SJCRH30 (cell line): ENCODE measurements around the gene NOXA1. TPM values are rescaled to one million over a fixed set of nuclear protein-coding genes. Genes with fewer than 3 reads are reported as not detected.
A peak's percentile ranks its signal among the peaks of the same experiment; 100 is the strongest.
"Not testable (repeated sequence)": the region's sequence is repeated elsewhere in the genome, so short reads cannot be mapped to it uniquely, and the experiment has no call there.

Experiments used
- DNase-seq, 2 experiments: peaks; one replicate each; pipeline ENCODE4 v3.0.0-alpha.2; 2015 to 2020
- H3K27ac ChIP-seq: fragments of 250-450 bp; sonication (Bioruptor Pico); 2 replicates; pipeline ENCODE4 v1.5.1; 2020; ENCODE audit warnings: mild to moderate bottlenecking, moderate library complexity
- H3K27me3 ChIP-seq: fragments of 250-450 bp; sonication (Bioruptor Pico); 2 replicates; pipeline ENCODE4 v1.5.1; 2020; ENCODE audit warnings: mild to moderate bottlenecking, moderate library complexity
- H3K36me3 ChIP-seq: fragments of 250-450 bp; sonication (Bioruptor Pico); 2 replicates; pipeline ENCODE4 v1.5.1; 2020; ENCODE audit warnings: mild to moderate bottlenecking, moderate library complexity
- H3K4me1 ChIP-seq: fragments of 250-450 bp; sonication (Bioruptor Pico); 2 replicates; pipeline ENCODE4 v1.5.1; 2020; ENCODE audit warnings: mild to moderate bottlenecking, moderate library complexity
- H3K4me3 ChIP-seq: fragments of 250-450 bp; sonication (Bioruptor Pico); 2 replicates; pipeline ENCODE4 v1.5.1; 2020; ENCODE audit warnings: mild to moderate bottlenecking, moderate library complexity
- H3K9me3 ChIP-seq: fragments of 250-450 bp; sonication (Bioruptor Pico); replicated peaks from 2 replicates; pipeline ENCODE4 v1.5.1; 2020; ENCODE audit warnings: mild to moderate bottlenecking, moderate library complexity
- total RNA-seq: library from RNA; depleted of rRNA; stranded (reverse); fragments of >200 nt; shearing (Covaris generic); gene quantifications from 2 replicates; pipeline ENCODE4 v1.2.3, GENCODE V29; 2014

Gene NOXA1
- total RNA-seq, 1 experiment from 2014 or later: not detected

GRCh38 chr9:137445930-137446431 is 22.8 kb downstream of the NOXA1 start:
- Histone ChIP-seq H3K4me1 (peaks cover 10% of the 10 kb centered on the region), H3K36me3 (0 out of 2 replicates have a peak, but pooled peaks cover 11% of the 10 kb centered on the region), H3K27me3 (no peaks in the 10 kb centered on the region; the same call in 1 of the 2 replicates), H3K9me3 (0 out of 2 replicates have a peak, but pooled peaks cover 2% of the 10 kb centered on the region), H3K27ac (no peak overlapping the region), H3K4me3 (no peak overlapping the region)
- DNase-seq: no peak

- no peaks in the 10 kb centered on the region; the same call in 1 of the 2 replicates for H3K27me3 ChIP-seq
- H3K27ac ChIP-seq: no peak overlapping the region
- 0 out of 2 replicates have a peak, but pooled peaks cover 2% of the 10 kb centered on the region for H3K9me3 ChIP-seq
- H3K4me1 ChIP-seq: peaks cover 10% of the 10 kb centered on the region
- DNase-seq: no peak
- 0 out of 2 replicates have a peak, but pooled peaks cover 11% of the 10 kb centered on the region for H3K36me3 ChIP-seq
- no peak overlapping the region for H3K4me3 ChIP-seq
Measured at GRCh38 chr9:137446851-137447471, 23.8 kb downstream of the NOXA1 start.

- Histone ChIP-seq H3K4me1 (peaks cover 7% of the 10 kb centered on the region), H3K9me3 (no peaks in the 10 kb centered on the region), H3K27me3 (no peaks in the 10 kb centered on the region), H3K36me3 (peaks cover 18% of the 10 kb centered on the region; the same call in 1 of the 2 replicates), H3K27ac (no peak overlapping the region), H3K4me3 (no peak overlapping the region)
- DNase-seq: no peak
Measured at GRCh38 chr9:137447722-137448601, 24.8 kb downstream of the NOXA1 start.

DNA sequence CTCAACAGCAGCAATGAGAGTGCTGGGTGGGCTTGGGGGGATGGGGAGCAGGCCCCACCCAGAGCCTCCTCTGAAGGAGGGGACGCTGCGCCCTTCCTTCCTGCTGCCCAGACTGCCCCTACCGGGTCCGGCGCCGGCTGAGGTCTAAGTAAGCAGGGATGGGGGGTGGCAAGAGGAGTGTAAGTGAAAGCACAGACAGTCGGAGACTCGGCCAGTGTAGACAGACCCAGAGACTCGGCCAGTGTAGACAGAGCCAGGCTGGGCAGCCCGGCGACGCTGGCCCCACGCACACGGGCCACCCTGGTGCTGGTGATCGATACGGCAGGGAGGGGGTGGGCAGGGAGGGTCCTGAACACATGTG is 25.4 kb downstream of the NOXA1 start:
- DNase-seq: no peak
- no peak overlapping the region for H3K27ac ChIP-seq
- H3K9me3 ChIP-seq: no peaks in the 10 kb centered on the region
- H3K4me3 ChIP-seq: no peak overlapping the region
- peaks cover 25% of the 10 kb centered on the region for H3K36me3 ChIP-seq
- peaks cover 7% of the 10 kb centered on the region for H3K4me1 ChIP-seq
- no peaks in the 10 kb centered on the region for H3K27me3 ChIP-seq

DNA sequence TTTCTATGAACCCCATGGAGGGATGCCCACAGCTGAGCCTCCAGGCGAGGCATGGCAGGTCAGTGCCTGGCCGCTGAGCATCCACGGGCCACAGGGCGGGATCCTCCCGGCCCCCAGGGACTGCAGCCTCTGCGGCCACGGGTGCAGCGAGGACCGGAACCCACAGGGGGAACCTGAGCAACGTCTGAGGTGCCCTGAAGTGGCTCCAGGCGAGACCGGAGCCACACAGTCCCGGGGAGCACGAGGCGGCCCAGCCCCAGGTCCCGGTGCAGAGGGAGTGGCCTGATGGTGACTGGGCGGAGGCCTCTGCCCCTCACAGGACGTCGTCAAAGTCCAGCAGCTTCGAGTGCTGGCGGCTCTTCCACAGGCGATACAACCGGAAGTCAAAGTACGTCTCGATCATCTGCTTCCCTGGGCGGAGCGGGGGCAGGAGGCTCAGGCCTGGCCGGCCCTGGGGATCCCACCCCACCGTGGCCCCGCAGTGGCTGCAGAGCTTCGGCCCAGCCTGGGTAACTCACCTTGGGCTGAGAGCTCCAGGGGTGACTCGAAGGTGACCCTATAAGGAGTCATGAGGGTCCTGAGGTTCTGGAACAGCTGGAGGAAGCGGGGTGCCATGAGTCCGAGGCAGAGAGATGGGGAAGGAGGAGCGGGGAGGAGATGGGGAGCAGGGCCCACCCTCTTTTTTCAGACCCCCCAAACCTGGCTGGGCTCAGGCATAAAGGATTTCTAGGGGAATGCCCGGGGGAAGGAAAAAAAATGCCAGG is 26.1 kb downstream of the NOXA1 start:
- Histone ChIP-seq H3K4me3 (no peak overlapping the region), H3K4me1 (peaks cover 7% of the 10 kb centered on the region), H3K27ac (no peak overlapping the region), H3K9me3 (no peaks in the 10 kb centered on the region), H3K27me3 (no peaks in the 10 kb centered on the region), H3K36me3 (peaks cover 28% of the 10 kb centered on the region)
- no peak for DNase-seq

- Histone ChIP-seq H3K27me3 (no peaks in the 10 kb centered on the region), H3K36me3 (peaks cover 34% of the 10 kb centered on the region), H3K27ac (no peak overlapping the region), H3K9me3 (no peaks in the 10 kb centered on the region), H3K4me3 (no peak overlapping the region), H3K4me1 (peaks cover 5% of the 10 kb centered on the region)
- DNase-seq: no peak
Measured at GRCh38 chr9:137449931-137450538, 26.8 kb downstream of the NOXA1 start.

- not testable (repeated sequence) for DNase-seq, H3K27ac ChIP-seq, H3K4me1 ChIP-seq, H3K27me3 ChIP-seq, H3K4me3 ChIP-seq, H3K9me3 ChIP-seq
- H3K36me3 ChIP-seq: peaks cover 40% of the 10 kb centered on the region
Measured at GRCh38 chr9:137450539-137451222, 27.5 kb downstream of the NOXA1 start.

DNA sequence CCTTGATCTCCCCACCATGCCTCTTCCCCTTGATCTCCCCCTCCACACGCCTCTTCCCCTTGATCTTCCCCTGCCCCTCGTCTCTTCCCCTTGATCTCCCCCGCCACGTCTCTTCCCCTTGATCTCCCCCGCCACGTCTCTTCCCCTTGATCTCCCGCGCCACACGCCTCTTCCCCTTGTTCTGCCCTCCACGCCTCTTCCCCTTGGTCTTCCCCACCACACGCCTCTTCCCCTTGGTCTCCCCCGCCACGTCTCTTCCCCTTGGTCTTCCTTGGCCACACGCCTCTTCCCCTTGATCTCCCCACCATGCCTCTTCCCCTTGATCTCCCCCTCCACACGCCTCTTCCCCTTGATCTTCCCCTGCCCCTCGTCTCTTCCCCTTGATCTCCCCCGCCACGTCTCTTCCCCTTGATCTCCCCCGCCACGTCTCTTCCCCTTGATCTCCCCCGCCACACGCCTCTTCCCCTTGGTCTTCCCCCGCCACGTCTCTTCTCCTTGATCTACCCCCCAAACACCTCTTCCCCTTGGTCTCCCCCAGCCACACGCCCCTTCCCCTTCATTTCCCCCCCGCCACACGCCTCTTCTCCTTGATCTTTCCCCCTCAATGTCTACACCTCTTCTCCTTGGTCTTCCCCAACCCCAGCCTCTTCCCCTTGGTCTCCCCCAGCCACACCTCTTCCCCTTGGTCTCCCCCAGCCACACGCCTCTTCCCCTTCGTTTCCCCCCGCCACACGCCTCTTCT is 28.2 kb downstream of the NOXA1 start:
- H3K4me3 ChIP-seq, H3K9me3 ChIP-seq, DNase-seq, H3K27me3 ChIP-seq, H3K27ac ChIP-seq, H3K4me1 ChIP-seq: not testable (repeated sequence)
- H3K36me3 ChIP-seq: peaks cover 48% of the 10 kb centered on the region

- Histone ChIP-seq H3K9me3 (no peaks in the 10 kb centered on the region), H3K36me3 (peaks cover 53% of the 10 kb centered on the region), H3K4me1 (no peaks in the 10 kb centered on the region), H3K4me3 (no peak overlapping the region), H3K27me3 (no peaks in the 10 kb centered on the region), H3K27ac (no peak overlapping the region)
- DNase-seq: no peak
Measured at GRCh38 chr9:137452006-137452760, 29.0 kb downstream of the NOXA1 start.

- H3K9me3 ChIP-seq: no peaks in the 10 kb centered on the region
- no peak overlapping the region for H3K27ac ChIP-seq
- no peaks in the 10 kb centered on the region for H3K27me3 ChIP-seq
- no peak overlapping the region for H3K4me3 ChIP-seq
- DNase-seq: no peak
- peaks cover 55% of the 10 kb centered on the region for H3K36me3 ChIP-seq
- peaks cover under 1% of the 10 kb centered on the region; the same call in 1 of the 2 replicates for H3K4me1 ChIP-seq
Measured at GRCh38 chr9:137452761-137453642, 29.8 kb downstream of the NOXA1 start.

DNA sequence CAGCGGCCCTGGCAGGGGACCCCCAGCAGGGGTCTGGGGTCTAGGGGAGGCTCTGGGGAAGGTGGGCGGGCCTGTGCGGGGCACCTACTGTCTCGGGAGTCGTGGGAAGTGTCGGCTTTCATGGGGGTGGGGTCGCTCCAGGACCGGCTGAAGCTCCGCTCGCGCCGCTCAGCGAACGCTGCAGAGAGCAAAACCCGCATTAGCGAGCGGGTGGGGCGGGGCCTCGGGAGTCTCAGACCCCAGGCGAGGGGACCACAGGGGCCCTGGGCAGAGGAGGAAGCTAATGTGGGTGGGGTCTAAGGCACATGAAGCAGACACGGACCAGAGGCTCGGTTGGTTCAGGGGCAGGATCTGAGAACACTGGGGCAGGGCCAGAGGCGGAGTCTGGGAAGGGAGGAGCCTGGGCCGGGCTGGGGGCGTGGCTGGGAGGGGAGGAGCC is 30.5 kb downstream of the NOXA1 start:
- DNase-seq: peak; percentile 53 to 56
- H3K27ac ChIP-seq: no peak overlapping the region
- H3K36me3 ChIP-seq: peaks cover 55% of the 10 kb centered on the region
- H3K27me3 ChIP-seq: no peaks in the 10 kb centered on the region
- no peak overlapping the region for H3K4me3 ChIP-seq
- H3K9me3 ChIP-seq: no peaks in the 10 kb centered on the region
- peaks cover 4% of the 10 kb centered on the region; the same call in 1 of the 2 replicates for H3K4me1 ChIP-seq

DNA sequence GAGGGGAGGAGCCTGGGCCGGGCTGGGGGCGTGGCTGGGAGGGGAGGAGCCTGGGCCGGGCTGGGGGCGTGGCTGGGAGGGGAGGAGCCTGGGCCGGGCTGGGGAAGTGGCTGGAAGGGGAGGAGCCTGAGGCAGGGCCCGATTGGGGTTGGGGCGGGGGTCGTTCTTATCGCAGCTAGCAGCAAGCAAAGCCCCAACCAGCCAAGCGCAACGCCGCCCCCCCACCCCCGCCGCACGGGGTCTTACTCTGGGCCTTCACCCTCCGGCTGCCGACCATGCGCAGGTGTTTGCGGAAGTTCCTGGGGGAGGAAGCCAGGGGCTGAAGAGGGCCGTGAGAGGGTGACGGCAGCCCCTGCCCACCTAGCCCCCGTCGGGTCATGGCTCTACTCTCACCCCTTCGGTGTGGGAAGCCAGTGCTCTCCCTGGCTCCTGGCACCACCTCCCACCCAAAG is 31.0 kb downstream of the NOXA1 start:
- Histone ChIP-seq H3K27ac (no peak overlapping the region), H3K36me3 (peaks cover 54% of the 10 kb centered on the region), H3K4me3 (no peak overlapping the region), H3K4me1 (peaks cover 4% of the 10 kb centered on the region; the same call in 1 of the 2 replicates), H3K9me3 (no peaks in the 10 kb centered on the region), H3K27me3 (no peaks in the 10 kb centered on the region)
- DNase-seq: peak in 1 of 2 experiments; percentile 33
